ENCODE results near the gene SRA1. TPM values are rescaled to one million over a fixed set of nuclear protein-coding genes. Genes with fewer than 3 reads are reported as not detected.
A peak's percentile ranks its signal among the peaks of the same experiment; 100 is the strongest.

The SRA1 gene
- total and polyA plus RNA-seq, 2 of the 13 experiments (the other 11 are each of a cell fraction or from before 2014, with no cell fraction given) = 14.2 to 32.8 TPM

GRCh38 chr5:140557136-140557805 lies at the start of gene SRA1 (continued):
- TF ChIP-seq FOXP4 (CRISPR knock-in tag; IDR thresholded peaks at IDR 0.05) (no peak), HNF1A (IDR thresholded peaks at IDR 0.05; ENCODE audit: low read depth) (no peak), HNF1A (CRISPR knock-in tag; IDR thresholded peaks at IDR 0.05; ENCODE audit: borderline replicate concordance) (no peak), ISL2 (CRISPR knock-in tag; IDR thresholded peaks at IDR 0.05) (peak; percentile 58), PATZ1 (CRISPR knock-in tag; IDR thresholded peaks at IDR 0.05) (peak; percentile 60; the same call in 1 of the 2 replicates), ZNF274 (CRISPR knock-in tag; IDR thresholded peaks at IDR 0.05) (peak; percentile 91), ZSCAN12 (CRISPR knock-in tag; IDR thresholded peaks at IDR 0.05) (no peak; the same call in 1 of the 2 replicates), KAT7 (CRISPR knock-in tag; IDR thresholded peaks at IDR 0.05; ENCODE audit: borderline replicate concordance) (peak; percentile 96; the same call in 1 of the 2 replicates), HNF1B (CRISPR knock-in tag; IDR thresholded peaks at IDR 0.05) (peak; percentile 82), ZNF496 (CRISPR knock-in tag; IDR thresholded peaks at IDR 0.05; ENCODE audit: insufficient replicate concordance) (no peak), DBP (CRISPR knock-in tag; IDR thresholded peaks at IDR 0.05; ENCODE audit: not compliant biosample characterization) (no peak), ZKSCAN1 (IDR thresholded peaks at IDR 0.05; ENCODE audit: low read length) (no peak), ZNF512 (CRISPR knock-in tag; IDR thresholded peaks at IDR 0.05) (no peak), RFX5 (IDR thresholded peaks at IDR 0.05; ENCODE audit: low read depth, low read length) (peak; percentile 15; the same call in 1 of the 2 replicates), NFKBIZ (CRISPR knock-in tag; IDR thresholded peaks at IDR 0.05) (peak; percentile 64; the same call in 1 of the 2 replicates), ZNF460 (CRISPR knock-in tag; IDR thresholded peaks at IDR 0.05; ENCODE audit: borderline replicate concordance) (no peak; the same call in 1 of the 2 replicates)

Measured in HepG2 (cell line).